Glutamatergic neuron (in vitro differentiated cells): ENCODE data around the gene COL4A1. TPM values are rescaled to one million over a fixed set of nuclear protein-coding genes. Genes with fewer than 3 reads are reported as not detected.

Experiments used
- DNase-seq: peaks from one replicate; pipeline ENCODE4 v3.0.0; 2022
- H3K27ac Mint-ChIP-seq: one replicate; pipeline ENCODE4 v1.8.0; 2020; ENCODE audit warnings: mild to moderate bottlenecking, mixed read lengths, inconsistent platforms; ENCODE audit not compliant: unreplicated experiment
- H3K27me3 Mint-ChIP-seq: one replicate; pipeline ENCODE4 v1.8.0; 2020; ENCODE audit warnings: mild to moderate bottlenecking, moderate library complexity, mixed read lengths, inconsistent platforms; ENCODE audit not compliant: unreplicated experiment
- H3K36me3 Mint-ChIP-seq: one replicate; pipeline ENCODE4 v1.8.0; 2020; ENCODE audit warnings: mild to moderate bottlenecking, mixed read lengths, inconsistent platforms; ENCODE audit not compliant: unreplicated experiment
- H3K4me1 Mint-ChIP-seq: one replicate; pipeline ENCODE4 v1.8.0; 2020; ENCODE audit warnings: mild to moderate bottlenecking, low read depth, mixed read lengths, inconsistent platforms; ENCODE audit not compliant: unreplicated experiment
- H3K4me3 Mint-ChIP-seq: one replicate; pipeline ENCODE4 v1.8.0; 2020; ENCODE audit warnings: mild to moderate bottlenecking, mixed read lengths, inconsistent platforms; ENCODE audit not compliant: unreplicated experiment
- H3K9me3 Mint-ChIP-seq: one replicate; pipeline ENCODE4 v1.8.0; 2020; ENCODE audit warnings: mild to moderate bottlenecking, moderate library complexity, mixed read lengths, inconsistent platforms; ENCODE audit not compliant: unreplicated experiment
- CTCF ChIP-seq: fragments of 200-600 bp; sonication (generic); IDR thresholded peaks from one replicate; pipeline ENCODE4 v1.5.0; 2021; ENCODE audit not compliant: partially characterized antibody, unreplicated experiment
- total RNA-seq: library from RNA; stranded (reverse); fragmentation: NEBNext Ultra II Directional; extraction: Animal tissue kit (Norgen Biotek cat#: 25700); gene quantifications from one replicate; pipeline ENCODE4 v1.2.1, GENCODE V29; 2021; ENCODE audit not compliant: unreplicated experiment

Gene COL4A1
- total RNA-seq, 1 donor from 2014 or later = 14.6 TPM

GRCh38 chr13:110289174-110289573 lies 17.8 kb downstream of the COL4A1 start:
- H3K27ac Mint-ChIP-seq = no peak overlapping the region
- no peaks in the 10 kb centered on the region for H3K4me1 Mint-ChIP-seq
- peaks cover 5% of the 10 kb centered on the region for H3K36me3 Mint-ChIP-seq
- TF ChIP-seq CTCF = no peak
- no peak overlapping the region for H3K4me3 Mint-ChIP-seq
- H3K9me3 Mint-ChIP-seq = peaks cover 5% of the 10 kb centered on the region
- peaks cover 9% of the 10 kb centered on the region for H3K27me3 Mint-ChIP-seq
- no peak for DNase-seq

DNA sequence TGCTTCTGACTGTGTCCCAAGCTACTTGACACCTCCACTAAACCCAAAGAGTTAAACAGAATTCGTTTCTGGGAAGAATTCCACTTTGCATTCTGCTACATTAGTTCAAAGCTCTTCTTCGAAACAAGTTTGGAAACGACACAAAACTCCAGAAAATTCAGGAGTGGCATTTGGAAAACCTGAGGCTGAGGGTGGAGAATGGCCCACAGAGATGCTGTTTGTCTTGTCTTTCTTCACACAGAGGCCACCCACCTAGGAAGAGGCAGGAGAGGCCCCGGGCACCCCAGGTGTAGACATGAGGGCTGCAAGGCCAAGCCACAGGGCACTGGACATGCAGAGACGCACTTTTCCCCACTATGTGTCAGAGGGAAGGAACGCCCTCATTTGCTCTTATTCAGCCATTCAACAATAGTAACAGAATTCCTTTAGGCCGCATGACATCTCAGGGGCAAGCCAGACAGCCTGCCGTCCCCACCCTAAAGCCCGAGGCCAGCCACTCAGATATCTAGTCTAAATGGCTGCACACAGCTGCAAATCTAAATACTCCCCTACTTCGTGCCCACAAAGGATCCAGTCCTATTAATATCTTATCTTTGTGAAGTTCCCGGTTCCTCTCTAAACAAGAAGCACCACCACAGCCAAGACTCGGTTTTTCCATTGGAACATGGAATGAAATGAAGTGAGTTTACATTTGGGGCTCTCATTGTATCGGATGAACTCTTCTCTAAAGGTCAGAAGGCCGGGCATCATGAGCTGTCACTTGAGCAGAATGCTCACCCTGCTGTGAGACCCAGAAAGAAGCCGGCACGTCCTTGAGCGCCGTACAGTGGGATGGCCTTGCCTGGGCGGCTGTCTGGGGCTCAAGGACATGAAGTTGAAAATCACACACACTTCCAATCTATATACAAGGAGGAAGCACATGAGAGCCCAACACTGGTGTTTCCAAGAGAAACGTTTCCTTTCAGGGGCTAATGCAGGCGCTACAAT lies 19.8 kb downstream of the COL4A1 start:
- Mint-ChIP-seq H3K36me3 (peaks cover 10% of the 10 kb centered on the region), H3K4me3 (no peak overlapping the region), H3K4me1 (no peaks in the 10 kb centered on the region), H3K27ac (no peak overlapping the region), H3K27me3 (peaks cover 11% of the 10 kb centered on the region), H3K9me3 (peaks cover 5% of the 10 kb centered on the region)
- no peak for TF ChIP-seq CTCF
- DNase-seq = no peak

- no peak for DNase-seq
- Mint-ChIP-seq H3K27ac (no peak overlapping the region), H3K4me3 (no peak overlapping the region), H3K36me3 (peaks cover 9% of the 10 kb centered on the region), H3K9me3 (peaks cover 8% of the 10 kb centered on the region), H3K27me3 (peaks cover 9% of the 10 kb centered on the region), H3K4me1 (no peaks in the 10 kb centered on the region)
- TF ChIP-seq CTCF = no peak
Observed at GRCh38 chr13:110285991-110286832, 20.7 kb downstream of the COL4A1 start.

- no peak for DNase-seq
- peaks cover 8% of the 10 kb centered on the region for H3K9me3 Mint-ChIP-seq
Observed at GRCh38 chr13:110284779-110285484, 22.0 kb downstream of the COL4A1 start.

More at GRCh38 chr13:110284779-110285484, 22.0 kb downstream of the COL4A1 start:
- peaks cover 6% of the 10 kb centered on the region for H3K27me3 Mint-ChIP-seq
- H3K4me1 Mint-ChIP-seq = no peaks in the 10 kb centered on the region
- H3K36me3 Mint-ChIP-seq = peaks cover 5% of the 10 kb centered on the region
- no peak overlapping the region for H3K4me3 Mint-ChIP-seq
- H3K27ac Mint-ChIP-seq = no peak overlapping the region
- TF ChIP-seq CTCF = no peak
